Endothelial cell of umbilical vein (primary cell): ENCODE results near the gene SPPL2B. TPM values are rescaled to one million over a fixed set of nuclear protein-coding genes. Genes with fewer than 3 reads are reported as not detected.
A peak's percentile ranks its signal among the peaks of the same experiment; 100 is the strongest.

Experiments used
- BruUV-seq: library from RNA; stranded (reverse); fragments of 400-500 nt; replicated peaks from 2 replicates; lab custom pipeline; 2021; lab: Mats Ljungman, UMichigan
- CTCF ChIA-PET: fragments of 300-600, 350-600 bp; sonication (Branson Sonifier 250); formaldehyde crosslinking; loops from one replicate; lab custom pipeline; 2021; ENCODE audit warnings: antibody characterized with exemption, inconsistent platforms; lab: Charles Lee
- POLR2A ChIA-PET: fragments of 300-600, 350-600 bp; sonication (Branson Sonifier 250); formaldehyde crosslinking; loops from one replicate; lab custom pipeline; 2021; ENCODE audit warnings: antibody characterized with exemption, inconsistent platforms; lab: Charles Lee
- DNase-seq: peaks from one replicate; pipeline ENCODE4 v3.0.0-alpha.2; 2011; ENCODE audit warnings: low read depth, low spot score
- FAIRE-seq: peaks from 2 replicates; lab custom pipeline; 2011; peaks lifted over from hg19 to GRCh38; lab: Jason Lieb, UNC
- H2AFZ ChIP-seq: 2 replicates; pipeline ENCODE4 v1.6.0; 2012; ENCODE audit warnings: low read depth, low read length, control low read depth, inconsistent platforms
- H3K27ac ChIP-seq: 2 replicates; pipeline ENCODE4 v1.5.1; 2011; ENCODE audit warnings: low read depth, mild to moderate bottlenecking, control low read depth, low read length, moderate library complexity; ENCODE audit not compliant: insufficient read depth
- H3K27me3 ChIP-seq, 2 experiments: 2 replicates each; pipeline versions ENCODE4 v1.6.0 to v1.6.1; 2011; ENCODE audit warnings: low read length in 2 of 2, mixed read lengths in 1 of 2; ENCODE audit not compliant: control insufficient read depth in 2 of 2, insufficient read depth in 2 of 2
- H3K36me3 ChIP-seq, 2 experiments: 2 replicates in 1 of 2; 3 replicates in 1 of 2; pipeline ENCODE4 v1.5.1; 2011; ENCODE audit warnings: low read length in 2 of 2, mild to moderate bottlenecking in 1 of 2, moderate library complexity in 1 of 2; ENCODE audit not compliant: control insufficient read depth in 2 of 2, insufficient read depth in 2 of 2; ENCODE audit errors: extremely low read depth in 1 of 2
- H3K4me1 ChIP-seq: 3 replicates; pipeline ENCODE4 v1.5.1; 2011; ENCODE audit warnings: mild to moderate bottlenecking, low read length; ENCODE audit not compliant: control insufficient read depth, insufficient read depth; ENCODE audit errors: extremely low read depth
- H3K4me2 ChIP-seq: 2 replicates; pipeline ENCODE4 v1.6.1; 2011; ENCODE audit warnings: low read length, control low read depth, mixed read lengths; ENCODE audit not compliant: insufficient read depth
- H3K4me3 ChIP-seq, 3 experiments: fragments of 200-600 bp in 1 of 3; sonication (generic), shearing (Covaris generic) in 1 of 3; replicated peaks in 1 of 3; 2 replicates each; pipeline ENCODE4 v1.5.1; 2011 to 2016; ENCODE audit warnings: control low read depth in 3 of 3, low read length in 3 of 3, mild to moderate bottlenecking in 2 of 3, inconsistent platforms in 1 of 3, low read depth in 1 of 3, moderate library complexity in 1 of 3; ENCODE audit not compliant: insufficient read depth in 1 of 3
- H3K79me2 ChIP-seq: 2 replicates; pipeline ENCODE4 v1.6.0; 2012; ENCODE audit warnings: low read length, inconsistent platforms; ENCODE audit not compliant: control insufficient read depth, insufficient read depth
- H3K9ac ChIP-seq: replicated peaks from 2 replicates; pipeline ENCODE3; 2011; ENCODE audit warnings: low read length, control low read depth; ENCODE audit not compliant: insufficient read depth; ENCODE audit errors: extremely low read depth
- H3K9me1 ChIP-seq: replicated peaks from 3 replicates; pipeline ENCODE4 v1.6.0; 2011; ENCODE audit warnings: mild to moderate bottlenecking, low read length; ENCODE audit not compliant: control insufficient read depth, insufficient read depth; ENCODE audit errors: extremely low read depth
- H3K9me3 ChIP-seq: replicated peaks from 2 replicates; pipeline ENCODE4 v1.5.1; 2012; ENCODE audit warnings: low read length, inconsistent platforms; ENCODE audit not compliant: control insufficient read depth, insufficient read depth
- H4K20me1 ChIP-seq: replicated peaks from 2 replicates; pipeline ENCODE3; 2011; ENCODE audit warnings: mild to moderate bottlenecking, low read length; ENCODE audit not compliant: control insufficient read depth, insufficient read depth; ENCODE audit errors: extremely low read depth
- FOS ChIP-seq: IDR thresholded peaks from 2 replicates; pipeline ENCODE4 v1.6.1; 2011; ENCODE audit warnings: mild to moderate bottlenecking, low read length, moderate library complexity, borderline replicate concordance; ENCODE audit not compliant: insufficient read depth
- GATA2 ChIP-seq: IDR thresholded peaks from 2 replicates; pipeline ENCODE4 v1.7.0; 2011; ENCODE audit warnings: low read depth, mild to moderate bottlenecking, moderate library complexity, mixed read lengths, low read length; ENCODE audit not compliant: insufficient read length, insufficient read depth
- JUN ChIP-seq: IDR thresholded peaks from 2 replicates; pipeline ENCODE4 v1.6.1; 2011; ENCODE audit warnings: borderline replicate concordance, low read depth; ENCODE audit not compliant: insufficient read length, insufficient read depth
- MYC ChIP-seq: IDR thresholded peaks from one replicate; pipeline ENCODE4 v1.6.1; 2011; ENCODE audit warnings: mild to moderate bottlenecking, low read depth, low read length
- POLR2A ChIP-seq: IDR thresholded peaks from 2 replicates; pipeline ENCODE4 v1.6.1; 2012; ENCODE audit warnings: low read depth, mild to moderate bottlenecking, control low read depth, low read length
- dilution Hi-C: fragments of 300-500 bp; cut with MboI; formaldehyde crosslinking; loops from one replicate; pipeline ENCODE4 v1.15.0; 2019; ENCODE audit warnings: low sequenced_read_pairs; ENCODE audit not compliant: extremely low pct_ligation_motif_present
- intact Hi-C: fragments of 100-400 bp; cut with micrococcal nuclease; formaldehyde crosslinking; loops from one replicate; pipeline ENCODE4 v1.10.0; 2022
- polyA plus RNA-seq, 4 experiments: library from polyadenylated mRNA; depleted of rRNA in 3 of 4; stranded (reverse) in 3 of 4; unstranded in 1 of 4; fragments of >200 nt; gene quantifications; 2 replicates each; pipeline versions ENCODE4 v1.2.1 to v1.2.3, GENCODE V29; 2011 to 2012; ENCODE audit warnings: missing spikeins in 1 of 4
- total RNA-seq: library from RNA; stranded (reverse); gene quantifications from 2 replicates; pipeline ENCODE4 v1.2.3, GENCODE V29; 2021
- TF ChIP-seq, protein P1 (sequence below): IDR thresholded peaks from 2 replicates; pipeline ENCODE4 v1.6.1; 2011; ENCODE audit not compliant: insufficient read depth, insufficient read length
- TF ChIP-seq, protein P2 (sequence below), 2 donors: IDR thresholded peaks; 1 replicate in 1 of 2; 2 replicates in 1 of 2; pipeline ENCODE4 v1.5.1; 2011; ENCODE audit warnings: low read length in 2 of 2, mild to moderate bottlenecking in 2 of 2, moderate library complexity in 2 of 2, control low read depth in 1 of 2, inconsistent platforms in 1 of 2, low read depth in 1 of 2; ENCODE audit not compliant: insufficient read depth in 1 of 2; ENCODE audit errors: extremely low read depth in 1 of 2

The SPPL2B gene
- total and polyA plus RNA-seq, 2 donors (not counting 3 experiments of a cell fraction or from before 2014, with no cell fraction given): 60.7 to 62.7 TPM

DNA sequence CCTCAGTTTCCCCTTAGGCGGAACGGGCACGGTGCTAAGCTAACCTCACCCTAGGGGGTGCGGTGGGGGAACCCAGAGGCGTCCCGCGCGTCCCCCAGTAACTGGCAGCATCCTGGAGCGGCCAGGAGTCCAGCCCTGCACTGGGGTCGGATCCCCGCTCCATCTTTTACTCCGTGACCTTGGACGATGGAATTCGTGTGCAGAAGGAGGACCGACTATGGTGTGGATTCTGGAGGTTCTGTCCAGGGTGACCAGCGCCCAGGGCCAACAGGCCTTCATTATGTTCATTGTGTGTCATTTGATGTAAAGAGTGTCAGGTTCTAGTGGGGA lies 630 bp downstream of the SPPL2B start:
- DNase-seq: no peak
- ChIA-PET POLR2A (interaction anchor here (1.2 kb wide), 1 partner anchor 24 kb away, joined by 3 read pairs; no protein-coding TSS in a partner anchor), CTCF (no interaction called here)
- peak overlapping the region; percentile 68 to 94 (median 87) for H3K4me3 ChIP-seq
- H3K4me1 ChIP-seq: peaks cover 15% of the 10 kb centered on the region
- TF ChIP-seq JUN (no peak), POLR2A (no peak), FOS (no peak), MYC (no peak), GATA2 (no peak)
- TF ChIP-seq, protein P1, sequence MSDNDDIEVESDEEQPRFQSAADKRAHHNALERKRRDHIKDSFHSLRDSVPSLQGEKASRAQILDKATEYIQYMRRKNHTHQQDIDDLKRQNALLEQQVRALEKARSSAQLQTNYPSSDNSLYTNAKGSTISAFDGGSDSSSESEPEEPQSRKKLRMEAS: no peak
- TF ChIP-seq, protein P2, sequence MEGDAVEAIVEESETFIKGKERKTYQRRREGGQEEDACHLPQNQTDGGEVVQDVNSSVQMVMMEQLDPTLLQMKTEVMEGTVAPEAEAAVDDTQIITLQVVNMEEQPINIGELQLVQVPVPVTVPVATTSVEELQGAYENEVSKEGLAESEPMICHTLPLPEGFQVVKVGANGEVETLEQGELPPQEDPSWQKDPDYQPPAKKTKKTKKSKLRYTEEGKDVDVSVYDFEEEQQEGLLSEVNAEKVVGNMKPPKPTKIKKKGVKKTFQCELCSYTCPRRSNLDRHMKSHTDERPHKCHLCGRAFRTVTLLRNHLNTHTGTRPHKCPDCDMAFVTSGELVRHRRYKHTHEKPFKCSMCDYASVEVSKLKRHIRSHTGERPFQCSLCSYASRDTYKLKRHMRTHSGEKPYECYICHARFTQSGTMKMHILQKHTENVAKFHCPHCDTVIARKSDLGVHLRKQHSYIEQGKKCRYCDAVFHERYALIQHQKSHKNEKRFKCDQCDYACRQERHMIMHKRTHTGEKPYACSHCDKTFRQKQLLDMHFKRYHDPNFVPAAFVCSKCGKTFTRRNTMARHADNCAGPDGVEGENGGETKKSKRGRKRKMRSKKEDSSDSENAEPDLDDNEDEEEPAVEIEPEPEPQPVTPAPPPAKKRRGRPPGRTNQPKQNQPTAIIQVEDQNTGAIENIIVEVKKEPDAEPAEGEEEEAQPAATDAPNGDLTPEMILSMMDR (IDR thresholded peaks at IDR 0.05; ENCODE audit: extremely low read depth in 1 of 2, insufficient read depth in 1 of 2, low read depth in 1 of 2, low read length in 2 of 2): no peak
- H3K4me2 ChIP-seq: peak overlapping the region; percentile 80
- peaks cover 48% of the 10 kb centered on the region for H3K79me2 ChIP-seq
- H3K27ac ChIP-seq: peak overlapping the region; percentile 1
- H3K9me3 ChIP-seq: no peaks in the 10 kb centered on the region
- H2AFZ ChIP-seq: peak overlapping the region; percentile 77
- no peaks in the 10 kb centered on the region for H3K27me3 ChIP-seq
- peak overlapping the region; percentile 76 for H3K9ac ChIP-seq
- H4K20me1 ChIP-seq: no peaks in the 10 kb centered on the region
- dilution Hi-C loops (no loop called here), intact Hi-C loops (loop anchor here (5.0 kb wide), 1 partner anchor 42 kb away; no protein-coding TSS in a partner anchor)
- no peak for FAIRE-seq
- BruUV-seq: no TSS peak
- no peaks in the 10 kb centered on the region for H3K9me1 ChIP-seq
- H3K36me3 ChIP-seq: peaks cover 0 to 6% of the 10 kb centered on the region in 2 experiments
